ENCODE results near the gene G6PC3. TPM values are rescaled to one million over a fixed set of nuclear protein-coding genes. Genes with fewer than 3 reads are reported as not detected.

Gene G6PC3
- total RNA-seq, 1 experiment from 2014 or later: 89.4 TPM

DNA sequence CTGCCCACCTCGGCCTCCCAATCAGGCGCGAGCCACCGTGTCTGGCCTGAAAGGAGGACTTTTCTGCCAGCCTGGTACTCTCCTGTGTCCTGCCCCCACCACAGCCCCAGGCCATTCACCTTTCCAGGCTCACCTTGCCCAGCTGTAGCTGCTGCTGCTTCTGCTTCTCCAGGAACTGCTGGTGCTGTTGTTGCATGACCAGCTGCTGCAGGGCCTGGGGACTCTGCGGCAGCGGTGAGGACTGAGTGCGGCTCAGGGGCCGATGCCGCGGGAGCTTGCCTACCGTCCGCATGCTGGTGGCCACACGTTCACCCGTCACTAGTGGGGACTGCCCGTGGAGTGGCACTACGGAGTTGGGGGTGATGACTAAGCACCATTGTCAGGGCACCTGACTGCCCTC, 17.7 kb downstream of the G6PC3 start:
- Mint-ChIP-seq H3K4me1 (ENCODE audit: insufficient read depth, unreplicated experiment) (peaks cover 13% of the 10 kb centered on the region), H3K36me3 (ENCODE audit: insufficient read depth, unreplicated experiment) (peaks cover 33% of the 10 kb centered on the region), H3K27me3 (ENCODE audit: insufficient read depth, unreplicated experiment) (no peaks in the 10 kb centered on the region), H3K27ac (ENCODE audit: low read depth, unreplicated experiment) (peak overlapping the region; percentile 52), H3K9me3 (ENCODE audit: unreplicated experiment) (no peaks in the 10 kb centered on the region), H3K4me3 (ENCODE audit: unreplicated experiment) (no peak overlapping the region)
- ChIA-PET POLR2A (interaction anchor here (2.4 to 3.7 kb wide), 2 partner anchors 17 to 35 kb away, joined by 12 to 16 read pairs; partner anchors contain the start of genes G6PC3 and HDAC5), CTCF (interaction anchor here (0.9 to 1.0 kb wide), 2 partner anchors 9 to 27 kb away, joined by 4 read pairs; no protein-coding TSS in a partner anchor)
- TF ChIP-seq CTCF (IDR thresholded peaks at IDR 0.05; ENCODE audit: unreplicated experiment): no peak
- no TSS peak for BruUV-seq (replicated peaks)
- intact Hi-C loops (cut with micrococcal nuclease): loop anchor here (5.0 kb wide), 1 partner anchor 34 kb away; the partner anchor contains the start of gene HDAC5
- DNase-seq (ENCODE audit: unreplicated experiment): no peak

GRCh38 chr17:44091200-44091997, 20.9 kb downstream of the G6PC3 start:
- intact Hi-C loops (cut with micrococcal nuclease): no loop called here
- no TSS peak for BruUV-seq (replicated peaks)
- peaks cover 26% of the 10 kb centered on the region for H3K36me3 Mint-ChIP-seq (ENCODE audit: insufficient read depth, unreplicated experiment)
- H3K9me3 Mint-ChIP-seq (ENCODE audit: unreplicated experiment): no peaks in the 10 kb centered on the region
- POLR2A ChIA-PET: no interaction called here
- CTCF ChIA-PET: no interaction called here
- no peaks in the 10 kb centered on the region for H3K27me3 Mint-ChIP-seq (ENCODE audit: insufficient read depth, unreplicated experiment)
- no peak for DNase-seq (ENCODE audit: unreplicated experiment)
- H3K27ac Mint-ChIP-seq (ENCODE audit: low read depth, unreplicated experiment): no peak overlapping the region
- H3K4me3 Mint-ChIP-seq (ENCODE audit: unreplicated experiment): no peak overlapping the region
- TF ChIP-seq CTCF (IDR thresholded peaks at IDR 0.05; ENCODE audit: unreplicated experiment): no peak
- peaks cover 19% of the 10 kb centered on the region for H3K4me1 Mint-ChIP-seq (ENCODE audit: insufficient read depth, unreplicated experiment)

- CTCF ChIA-PET: no interaction called here
- TF ChIP-seq CTCF (IDR thresholded peaks at IDR 0.05; ENCODE audit: unreplicated experiment): no peak
- POLR2A ChIA-PET: no interaction called here
- H3K9me3 Mint-ChIP-seq (ENCODE audit: unreplicated experiment): no peaks in the 10 kb centered on the region
- peaks cover 23% of the 10 kb centered on the region for H3K36me3 Mint-ChIP-seq (ENCODE audit: insufficient read depth, unreplicated experiment)
- H3K4me1 Mint-ChIP-seq (ENCODE audit: insufficient read depth, unreplicated experiment): peaks cover 14% of the 10 kb centered on the region
- intact Hi-C loops (cut with micrococcal nuclease): no loop called here
- H3K27ac Mint-ChIP-seq (ENCODE audit: low read depth, unreplicated experiment): no peak overlapping the region
- no TSS peak for BruUV-seq (replicated peaks)
- DNase-seq (ENCODE audit: unreplicated experiment): no peak
- H3K27me3 Mint-ChIP-seq (ENCODE audit: insufficient read depth, unreplicated experiment): no peaks in the 10 kb centered on the region
- H3K4me3 Mint-ChIP-seq (ENCODE audit: unreplicated experiment): no peak overlapping the region
Observed at GRCh38 chr17:44092051-44092450, 21.5 kb downstream of the G6PC3 start.

DNA sequence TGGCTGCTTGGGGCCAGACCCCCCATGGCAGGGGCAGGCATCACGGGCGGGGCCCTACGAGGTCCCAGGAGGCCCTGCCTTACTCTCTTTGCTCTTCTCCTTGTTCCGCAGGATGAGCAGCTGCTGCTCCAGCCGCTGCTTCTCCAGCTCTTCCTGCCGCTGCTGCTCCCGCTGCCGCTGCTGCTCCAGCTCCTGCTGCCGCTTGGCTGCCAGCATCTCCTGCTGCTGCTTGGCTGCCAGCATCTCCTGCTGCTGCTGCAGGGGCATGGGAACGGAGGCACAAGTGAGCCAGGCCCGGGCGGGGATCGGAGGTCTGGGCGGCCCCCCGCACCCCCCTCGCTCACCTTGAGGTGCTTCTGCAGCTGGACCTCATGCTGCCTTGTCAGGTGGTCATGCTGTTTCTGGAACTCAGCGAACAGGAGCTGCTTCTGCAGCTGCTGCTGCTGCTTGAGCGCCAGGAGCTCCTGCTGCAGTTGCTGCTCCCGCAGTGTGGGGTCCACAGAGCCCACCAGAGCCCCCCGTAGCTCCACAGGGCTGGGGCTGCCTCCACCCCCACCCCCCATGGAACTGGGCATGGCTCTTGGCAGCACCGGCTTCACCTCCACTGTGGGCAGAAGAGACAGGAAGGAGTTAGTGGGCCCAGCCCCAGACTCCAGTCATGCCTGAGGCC, 22.8 kb downstream of the G6PC3 start:
- DNase-seq (ENCODE audit: unreplicated experiment): no peak
- Mint-ChIP-seq H3K27ac (ENCODE audit: low read depth, unreplicated experiment) (no peak overlapping the region), H3K27me3 (ENCODE audit: insufficient read depth, unreplicated experiment) (no peaks in the 10 kb centered on the region), H3K4me1 (ENCODE audit: insufficient read depth, unreplicated experiment) (peaks cover 11% of the 10 kb centered on the region), H3K9me3 (ENCODE audit: unreplicated experiment) (no peaks in the 10 kb centered on the region), H3K4me3 (ENCODE audit: unreplicated experiment) (no peak overlapping the region), H3K36me3 (ENCODE audit: insufficient read depth, unreplicated experiment) (peaks cover 21% of the 10 kb centered on the region)
- BruUV-seq (replicated peaks): no TSS peak
- no peak for TF ChIP-seq CTCF (IDR thresholded peaks at IDR 0.05; ENCODE audit: unreplicated experiment)
- POLR2A ChIA-PET: no interaction called here
- CTCF ChIA-PET: interaction anchor here (0.6 to 0.7 kb wide), 2 partner anchors 10 to 126 kb away, joined by 3 read pairs; partner anchors contain the start of gene UBTF
- intact Hi-C loops (cut with micrococcal nuclease): no loop called here
